Measurements from ENCODE around the gene PPARD.

Gene PPARD

GRCh38 chr6:35391240-35391968 is 49.0 kb downstream of the PPARD start:
- H3F3A ChIP-seq (ENCODE audit: low read depth) = no peaks in the 10 kb centered on the region
- no peaks in the 10 kb centered on the region for H3K36me3 ChIP-seq (ENCODE audit: insufficient read depth, low read length)
- H3K27me3 ChIP-seq (ENCODE audit: insufficient read depth, low read length, poor library complexity, severe bottlenecking) = no peaks in the 10 kb centered on the region
- peaks cover 9% of the 10 kb centered on the region for H3K4me1 ChIP-seq (ENCODE audit: insufficient read depth, low read length, poor library complexity, severe bottlenecking)
- H3K79me2 ChIP-seq (ENCODE audit: insufficient read depth, low read length) = no peaks in the 10 kb centered on the region
- no peak overlapping the region for H3K4me2 ChIP-seq (ENCODE audit: low read depth, low read length, poor library complexity, severe bottlenecking)
- no peaks in the 10 kb centered on the region for H3K9me3 ChIP-seq (ENCODE audit: insufficient read depth, low read depth, low read length)
- no peak overlapping the region for H3K9ac ChIP-seq (ENCODE audit: low read depth, low read length, poor library complexity, severe bottlenecking)
- no peak overlapping the region for H3K4me3 ChIP-seq (ENCODE audit: low read length, poor library complexity, severe bottlenecking)
- TF ChIP-seq CTCF (conservative IDR thresholded peaks at IDR 0.05; ENCODE audit: low read length) (no peak), EZH2phosphoT487 (IDR thresholded peaks at IDR 0.05; ENCODE audit: borderline replicate concordance) (no peak)
- no peaks in the 10 kb centered on the region for H4K20me1 ChIP-seq (ENCODE audit: insufficient read depth, low read length, poor library complexity, severe bottlenecking)
- no peaks in the 10 kb centered on the region for H3K9me2 ChIP-seq (replicated peaks; ENCODE audit: low read depth, low read length)
- no peak overlapping the region for H2AFZ ChIP-seq (ENCODE audit: low read length)

- no peak overlapping the region for H3K4me2 ChIP-seq (ENCODE audit: low read depth, low read length, poor library complexity, severe bottlenecking)
- H3K9me2 ChIP-seq (replicated peaks; ENCODE audit: low read depth, low read length) = no peaks in the 10 kb centered on the region
- peaks cover 9% of the 10 kb centered on the region for H3K4me1 ChIP-seq (ENCODE audit: insufficient read depth, low read length, poor library complexity, severe bottlenecking)
- no peaks in the 10 kb centered on the region for H4K20me1 ChIP-seq (ENCODE audit: insufficient read depth, low read length, poor library complexity, severe bottlenecking)
- no peak overlapping the region for H3K4me3 ChIP-seq (ENCODE audit: low read length, poor library complexity, severe bottlenecking)
- H3K79me2 ChIP-seq (ENCODE audit: insufficient read depth, low read length) = no peaks in the 10 kb centered on the region
- no peaks in the 10 kb centered on the region for H3K36me3 ChIP-seq (ENCODE audit: insufficient read depth, low read length)
- no peaks in the 10 kb centered on the region for H3F3A ChIP-seq (ENCODE audit: low read depth)
- H3K27me3 ChIP-seq (ENCODE audit: insufficient read depth, low read length, poor library complexity, severe bottlenecking) = no peaks in the 10 kb centered on the region
- H3K9ac ChIP-seq (ENCODE audit: low read depth, low read length, poor library complexity, severe bottlenecking) = no peak overlapping the region
- TF ChIP-seq EZH2phosphoT487 (IDR thresholded peaks at IDR 0.05; ENCODE audit: borderline replicate concordance) (no peak), CTCF (conservative IDR thresholded peaks at IDR 0.05; ENCODE audit: low read length) (no peak)
- H2AFZ ChIP-seq (ENCODE audit: low read length) = no peak overlapping the region
- no peaks in the 10 kb centered on the region for H3K9me3 ChIP-seq (ENCODE audit: insufficient read depth, low read depth, low read length)
Measured at GRCh38 chr6:35392111-35392702, 49.8 kb downstream of the PPARD start.

- Histone ChIP-seq H3K9me3 (ENCODE audit: insufficient read depth, low read depth, low read length) (no peaks in the 10 kb centered on the region), H3K27me3 (ENCODE audit: insufficient read depth, low read length, poor library complexity, severe bottlenecking) (no peaks in the 10 kb centered on the region), H3F3A (ENCODE audit: low read depth) (no peaks in the 10 kb centered on the region), H3K4me3 (ENCODE audit: low read length, poor library complexity, severe bottlenecking) (no peak overlapping the region), H3K36me3 (ENCODE audit: insufficient read depth, low read length) (no peaks in the 10 kb centered on the region), H3K4me1 (ENCODE audit: insufficient read depth, low read length, poor library complexity, severe bottlenecking) (peaks cover 9% of the 10 kb centered on the region), H3K79me2 (ENCODE audit: insufficient read depth, low read length) (no peaks in the 10 kb centered on the region), H3K9me2 (replicated peaks; ENCODE audit: low read depth, low read length) (no peaks in the 10 kb centered on the region), H2AFZ (ENCODE audit: low read length) (no peak overlapping the region), H3K9ac (ENCODE audit: low read depth, low read length, poor library complexity, severe bottlenecking) (no peak overlapping the region), H3K4me2 (ENCODE audit: low read depth, low read length, poor library complexity, severe bottlenecking) (no peak overlapping the region), H4K20me1 (ENCODE audit: insufficient read depth, low read length, poor library complexity, severe bottlenecking) (no peaks in the 10 kb centered on the region)
- TF ChIP-seq EZH2phosphoT487 (IDR thresholded peaks at IDR 0.05; ENCODE audit: borderline replicate concordance) = no peak
- TF ChIP-seq CTCF (conservative IDR thresholded peaks at IDR 0.05; ENCODE audit: low read length) = no peak
Measured at GRCh38 chr6:35392773-35393672, 50.7 kb downstream of the PPARD start.
